HG02973 (cell line): ENCODE measurements around the gene JUP.
A peak's percentile ranks its signal among the peaks of the same experiment; 100 is the strongest.
"Not testable (repeated sequence)": the region's sequence is repeated elsewhere in the genome, so short reads cannot be mapped to it uniquely, and the experiment has no call there.

Experiments used
- ATAC-seq: cut with Tn5 transposase; IDR thresholded peaks from one replicate; pipeline ENCODE4 v1.9.1; 2021; ENCODE audit warnings: moderate library complexity; ENCODE audit not compliant: unreplicated experiment

The JUP gene

GRCh38 chr17:41786227-41787020 is at the start of gene JUP:
Gene JUP, minus strand, starts transcription at chr17:41786711. Its CDS starts 14,857 bp downstream, at chr17:41771854.
- ATAC-seq: peak; percentile 71

DNA sequence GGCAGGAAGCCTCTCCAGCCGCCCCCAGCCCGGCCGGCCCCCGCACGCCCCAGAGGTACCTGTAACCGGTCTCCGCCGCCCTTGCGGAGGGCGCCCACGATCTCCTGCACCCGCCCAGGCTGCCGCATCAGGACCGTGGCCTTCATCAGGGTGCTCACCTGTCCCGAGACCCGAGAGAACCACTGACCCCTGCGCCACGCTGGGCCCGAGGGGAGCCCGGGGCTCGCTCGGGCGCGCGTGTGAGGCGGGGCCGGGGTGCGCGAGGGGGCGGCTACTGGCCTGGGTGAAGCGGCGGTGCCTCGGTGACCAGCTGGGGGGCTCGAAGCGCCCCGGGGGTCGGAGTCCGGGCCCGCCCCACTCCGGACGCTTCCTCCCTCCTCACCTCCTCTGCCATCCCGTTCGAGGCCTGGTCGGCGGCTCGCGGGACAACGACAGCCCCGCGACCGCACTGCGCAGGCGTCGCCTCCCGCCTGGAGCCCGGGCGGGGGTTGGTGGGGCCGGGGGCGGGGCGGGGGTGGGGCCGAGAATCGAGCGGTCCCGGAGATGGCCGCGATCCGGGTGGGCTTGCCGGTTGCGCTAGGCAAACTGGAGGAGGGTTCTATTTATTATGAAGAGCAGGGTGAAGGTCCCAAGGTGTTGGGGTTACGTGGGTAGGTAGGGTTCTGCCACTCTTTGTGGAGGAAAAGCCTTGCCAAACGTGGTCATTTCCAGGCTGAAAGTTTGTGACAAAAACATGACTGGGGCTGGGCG is 49.5 kb upstream of the JUP start, which contains the start of gene NT5C3B:
NT5C3B (minus strand) TSS at position 433 of the 750 bp plus-strand sequence; CDS start at position 394, 39 bp downstream.
- no peak for ATAC-seq

DNA sequence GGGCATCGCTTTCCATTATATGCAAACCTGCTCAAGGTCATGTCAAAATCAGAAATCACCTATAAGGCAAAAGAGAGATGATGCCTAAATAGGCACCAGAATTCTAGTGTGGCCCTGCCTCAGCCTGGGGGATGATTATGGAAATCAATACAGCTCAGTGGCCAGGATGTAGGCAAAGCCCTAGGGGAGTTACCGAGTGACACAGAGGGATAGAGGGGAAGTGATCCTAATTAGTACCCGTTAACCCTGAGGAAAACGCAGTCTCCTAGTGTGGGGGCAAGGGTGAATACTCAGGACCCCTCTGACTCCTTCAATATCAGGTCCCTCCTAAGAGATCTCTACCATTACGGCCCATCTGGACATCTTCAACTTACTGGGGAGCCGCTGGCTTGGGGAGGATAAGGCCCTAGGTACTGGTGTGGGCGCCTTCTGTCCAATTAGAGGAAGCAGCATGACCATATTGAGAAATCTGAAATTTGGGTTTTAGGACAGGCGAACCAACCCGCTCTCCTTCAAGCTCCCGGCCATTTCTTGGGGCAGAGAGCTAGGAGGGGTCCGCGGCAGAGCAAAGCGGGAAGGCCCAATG is 48.8 kb upstream of the JUP start:
- ATAC-seq: no peak

DNA sequence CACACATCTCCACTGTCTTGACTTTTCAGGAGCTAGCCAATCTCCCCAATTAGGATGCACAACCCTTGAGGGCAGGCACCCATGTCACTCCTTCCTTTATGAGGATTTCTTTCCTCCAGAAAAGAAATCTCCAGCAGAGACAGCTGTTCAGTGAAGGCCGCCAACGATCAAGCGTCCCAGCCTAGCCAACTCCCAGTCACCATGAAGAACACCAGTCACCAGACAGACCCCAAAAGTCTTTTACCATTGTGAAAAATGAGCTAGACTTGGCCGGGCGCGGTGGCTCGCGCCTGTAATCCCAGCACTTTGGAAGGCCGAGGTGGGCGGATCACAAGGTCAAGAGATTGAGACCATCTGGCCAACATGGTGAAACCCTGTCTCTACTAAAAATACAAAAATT is 43.5 kb upstream of the JUP start:
- not testable (repeated sequence) for ATAC-seq

DNA sequence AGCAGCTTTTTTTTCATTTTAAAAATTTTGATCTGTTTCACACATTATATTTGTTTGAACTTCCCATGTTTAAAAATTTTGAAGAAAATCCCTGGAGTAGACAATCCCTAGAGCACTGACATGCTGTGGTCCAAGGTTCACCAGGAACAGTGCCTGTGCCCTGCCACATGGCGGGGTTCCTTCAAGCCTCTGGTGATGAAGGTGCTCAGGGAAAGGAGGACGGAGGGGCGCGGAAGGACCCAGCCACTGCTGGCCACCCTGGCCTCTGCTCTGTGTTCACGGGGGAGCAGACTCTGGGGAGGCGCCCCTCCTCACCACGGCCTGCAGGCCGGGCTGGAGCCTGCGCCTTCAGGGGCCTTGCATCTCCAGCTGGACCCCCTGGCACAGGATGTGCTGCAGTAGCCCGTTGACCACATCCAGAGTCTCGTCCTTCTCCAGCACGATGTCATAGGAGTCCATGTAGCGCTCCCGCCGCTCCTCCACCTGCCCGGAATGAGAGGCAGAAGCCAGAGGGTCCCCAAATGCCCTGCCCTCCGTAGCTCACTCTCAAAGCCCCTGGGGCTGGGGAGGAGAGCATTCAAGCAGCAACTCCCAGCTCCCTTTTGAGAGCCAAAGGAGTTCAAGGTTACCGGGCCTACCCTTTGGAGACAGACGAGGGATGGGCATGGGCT is 38.8 kb upstream of the JUP start:
- ATAC-seq: no peak

- ATAC-seq: no peak
Observed at GRCh38 chr17:41824086-41824485, 37.6 kb upstream of the JUP start.

DNA sequence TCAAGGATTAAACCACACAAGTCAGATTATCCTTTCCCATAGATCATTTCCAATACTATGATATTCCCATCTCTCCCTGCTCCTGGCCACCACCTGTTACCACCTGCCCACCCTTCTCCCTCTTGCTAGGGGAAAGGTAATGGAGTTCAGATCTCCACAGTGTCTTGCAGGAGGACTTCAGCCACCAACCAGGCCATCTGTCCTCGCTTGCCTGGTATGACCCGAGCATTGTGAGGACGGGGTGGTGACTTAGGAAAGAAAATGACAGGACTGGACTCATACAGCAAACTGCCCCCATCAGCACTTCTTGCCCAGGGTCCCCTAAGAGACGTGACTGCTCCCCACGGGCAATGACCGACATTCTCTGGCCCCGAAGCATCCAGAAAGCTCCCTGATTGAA is 37.1 kb upstream of the JUP start:
- ATAC-seq: no peak

- no peak for ATAC-seq
Observed at GRCh38 chr17:41823141-41823524, 36.6 kb upstream of the JUP start.

- ATAC-seq: no peak
Observed at GRCh38 chr17:41822216-41823140, 36.0 kb upstream of the JUP start.

DNA sequence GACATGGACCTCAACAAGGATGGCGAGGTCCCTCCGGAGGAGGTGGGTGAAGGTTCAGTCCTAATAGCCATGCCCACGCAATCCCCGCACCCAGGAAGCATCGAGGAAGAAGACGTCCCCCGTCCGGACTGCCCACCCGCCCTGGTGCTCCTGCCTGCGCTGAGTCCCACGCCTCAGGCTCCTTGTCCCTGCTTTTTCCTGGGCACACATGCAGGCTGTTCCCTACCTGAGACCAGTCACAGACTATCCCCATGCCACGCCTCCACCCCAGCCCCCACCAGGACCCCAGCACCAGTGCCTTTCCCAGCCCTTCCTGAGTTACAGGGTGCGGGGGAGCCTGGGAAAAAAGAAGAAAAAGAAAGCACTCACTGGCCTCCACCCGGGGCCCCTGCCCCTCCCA is 35.3 kb upstream of the JUP start:
- no peak for ATAC-seq

DNA sequence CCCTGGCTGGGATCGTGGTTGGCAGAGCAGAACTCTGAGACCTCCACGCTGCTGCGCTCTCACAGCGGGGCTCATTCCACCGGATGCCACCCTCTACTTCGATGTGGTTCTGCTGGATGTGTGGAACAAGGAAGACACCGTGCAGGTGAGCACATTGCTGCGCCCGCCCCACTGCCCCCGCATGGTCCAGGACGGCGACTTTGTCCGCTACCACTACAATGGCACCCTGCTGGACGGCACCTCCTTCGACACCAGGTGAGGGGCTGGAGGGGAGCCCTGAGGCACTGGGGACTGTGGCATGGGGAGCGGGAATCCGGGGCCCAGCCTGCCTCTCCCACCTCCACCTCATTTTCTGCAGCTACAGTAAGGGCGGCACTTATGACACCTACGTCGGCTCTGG is 31.5 kb upstream of the JUP start:
- no peak for ATAC-seq

- ATAC-seq: no peak
Observed at GRCh38 chr17:41816637-41817320, 30.3 kb upstream of the JUP start.

DNA sequence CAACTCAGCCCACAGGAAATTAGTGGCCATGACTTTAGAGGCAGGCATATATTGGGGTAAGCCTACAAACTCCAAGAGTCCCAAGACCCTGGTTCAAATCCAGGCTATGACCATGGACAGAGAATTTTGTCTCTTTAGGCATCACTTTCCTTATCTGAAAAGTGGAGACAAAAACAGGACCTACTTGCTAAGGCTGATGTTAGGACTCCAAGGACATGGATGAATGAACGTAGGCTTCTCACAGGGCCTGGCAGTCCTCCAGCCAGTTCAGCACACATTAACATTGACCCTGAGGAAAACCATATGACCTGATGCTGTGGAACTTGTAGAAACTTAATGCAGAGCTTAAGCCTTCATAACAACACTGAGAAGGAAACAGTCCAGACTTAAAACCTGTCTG is 27.7 kb upstream of the JUP start:
- ATAC-seq: no peak

DNA sequence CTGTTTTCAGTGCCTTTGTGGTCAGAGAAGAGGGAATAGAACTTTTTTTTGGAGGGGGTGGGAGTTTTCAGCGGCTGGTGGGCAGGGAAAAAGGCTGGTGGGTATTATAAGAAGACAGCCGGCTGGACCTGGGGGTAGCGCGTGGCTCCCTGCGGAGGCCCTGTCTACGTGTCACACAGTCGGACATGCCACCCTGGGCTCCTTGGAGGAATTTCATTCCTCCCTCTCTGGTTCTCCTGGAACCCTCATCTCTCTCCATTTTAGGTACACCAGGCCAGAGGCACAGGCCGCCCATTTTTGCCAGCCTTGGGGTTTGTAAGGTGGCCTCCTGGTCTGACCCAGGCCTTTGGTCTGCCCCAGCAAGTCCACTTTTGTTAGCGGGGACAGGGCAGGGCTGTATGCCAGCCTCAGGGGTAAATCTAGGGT is 27.2 kb upstream of the JUP start:
- ATAC-seq: no peak

DNA sequence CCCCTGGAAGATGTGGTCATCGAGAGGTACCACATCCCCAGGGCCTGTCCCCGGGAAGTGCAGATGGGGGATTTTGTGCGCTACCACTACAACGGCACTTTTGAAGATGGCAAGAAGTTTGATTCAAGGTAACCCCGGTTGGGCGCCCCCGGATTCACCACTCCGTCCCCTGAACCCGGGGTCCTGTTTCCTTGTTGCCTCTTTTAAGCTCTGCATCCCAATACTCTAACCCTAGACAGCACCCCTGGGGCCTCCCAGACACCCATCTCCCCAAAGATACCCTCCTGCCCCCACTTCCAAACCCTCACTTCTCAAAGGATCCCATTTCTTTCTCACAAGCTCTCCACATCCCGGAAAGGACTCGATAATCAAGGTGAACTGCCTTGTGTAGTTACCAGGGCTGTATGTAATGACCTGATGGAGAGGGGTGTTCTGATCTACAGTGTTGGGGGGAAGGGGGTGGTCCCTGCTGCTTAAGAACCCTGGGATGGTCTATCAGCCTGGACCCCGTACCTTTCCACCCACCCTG is 26.7 kb upstream of the JUP start:
- ATAC-seq: no peak

DNA sequence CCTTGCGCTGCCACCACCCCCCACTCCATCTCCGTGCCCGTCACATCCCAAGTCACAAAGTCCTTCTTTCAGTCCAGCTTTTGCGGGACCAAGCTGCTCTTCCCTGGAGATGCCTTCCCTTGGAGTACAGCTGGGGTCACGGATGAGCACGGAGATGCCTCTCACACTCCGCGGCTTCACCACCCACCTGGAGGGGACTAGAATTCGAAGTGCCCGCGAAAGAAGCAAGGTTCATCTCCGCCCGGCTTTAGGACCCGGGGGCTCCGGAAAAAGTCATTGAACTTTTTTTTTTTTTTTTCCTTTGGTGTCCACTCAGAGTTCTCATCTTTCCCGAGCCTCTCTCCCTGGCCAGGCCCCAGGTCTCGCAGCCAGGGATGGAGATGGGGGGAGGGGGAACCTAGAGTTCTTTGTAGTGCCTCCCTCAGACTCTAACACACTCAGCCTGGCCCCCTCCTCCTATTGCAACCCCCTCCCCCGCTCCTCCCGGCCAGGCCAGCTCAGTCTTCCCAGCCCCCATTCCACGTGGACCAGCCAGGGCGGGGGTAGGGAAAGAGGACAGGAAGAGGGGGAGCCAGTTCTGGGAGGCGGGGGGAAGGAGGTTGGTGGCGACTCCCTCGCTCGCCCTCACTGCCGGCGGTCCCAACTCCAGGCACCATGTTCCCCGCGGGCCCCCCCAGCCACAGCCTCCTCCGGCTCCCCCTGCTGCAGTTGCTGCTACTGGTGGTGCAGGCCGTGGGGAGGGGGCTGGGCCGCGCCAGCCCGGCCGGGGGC is 26.1 kb upstream of the JUP start, which contains the start of gene FKBP10:
FKBP10 (plus strand) TSS at position 624 of the 771 bp plus-strand sequence; CDS start at position 655, 31 bp downstream.
- ATAC-seq: no peak

DNA sequence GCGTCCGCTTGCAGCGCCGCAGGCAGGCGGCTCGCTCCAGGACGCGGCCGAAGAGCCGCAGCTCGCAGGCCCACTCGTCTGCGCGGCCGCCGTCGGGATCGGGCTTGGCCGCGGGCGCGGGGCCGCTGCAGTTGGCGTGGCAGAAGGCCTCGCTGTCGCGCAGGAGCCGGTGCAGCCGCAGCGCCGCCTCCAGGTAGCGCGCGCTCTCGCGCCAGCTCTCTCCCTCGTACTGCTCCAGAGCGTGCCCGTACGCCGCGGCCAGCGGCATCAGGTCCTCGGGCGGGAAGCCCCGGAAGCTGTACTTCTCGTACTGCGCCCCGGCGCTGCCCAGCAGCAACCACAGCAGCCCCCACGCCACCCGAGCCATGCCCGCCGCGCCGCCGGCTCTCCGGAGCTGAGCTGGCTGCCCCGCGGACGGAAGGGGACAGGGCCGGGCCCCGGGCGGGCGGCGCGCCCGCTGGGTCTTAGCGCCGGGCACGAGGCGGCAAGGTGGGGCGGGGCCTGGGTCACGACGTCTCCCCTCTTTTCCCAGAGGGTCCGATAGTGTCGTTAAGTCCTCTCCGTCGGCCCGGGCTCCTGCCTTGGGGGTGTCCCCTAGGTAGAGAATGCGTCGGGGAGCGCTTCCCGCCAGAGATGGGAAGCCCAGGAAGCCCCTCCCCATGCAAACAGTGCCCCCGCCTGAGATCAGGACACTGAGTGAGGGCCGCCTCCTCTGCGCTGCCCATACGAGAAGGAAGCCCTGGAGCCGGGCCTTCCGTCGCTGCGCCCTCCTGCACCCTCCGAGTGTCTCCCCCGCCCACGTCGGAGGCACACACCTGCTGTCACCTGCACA is 25.3 kb upstream of the JUP start, which contains the start of gene P3H4:
P3H4 (minus strand) TSS at position 401 of the 832 bp plus-strand sequence; CDS start at position 367, 34 bp downstream.
- no peak for ATAC-seq
